Osteocyte (in vitro differentiated cells): Measurements from ENCODE around the gene BCAM. TPM values are rescaled to one million over a fixed set of nuclear protein-coding genes. Genes with fewer than 3 reads are reported as not detected.
A peak's percentile ranks its signal among the peaks of the same experiment; 100 is the strongest.

ENCODE experiments used
- DNase-seq: peaks from one replicate; pipeline ENCODE4 v3.0.0; 2021; ENCODE audit warnings: mixed read lengths; ENCODE audit not compliant: unreplicated experiment; ENCODE audit errors: extremely low spot score
- H3K27ac Mint-ChIP-seq: one replicate; pipeline ENCODE4 v1.8.0; 2021; ENCODE audit warnings: mild to moderate bottlenecking, mixed read lengths; ENCODE audit not compliant: unreplicated experiment
- H3K27me3 Mint-ChIP-seq: one replicate; pipeline ENCODE4 v1.8.0; 2021; ENCODE audit warnings: mixed read lengths; ENCODE audit not compliant: unreplicated experiment
- H3K36me3 Mint-ChIP-seq: one replicate; pipeline ENCODE4 v1.8.0; 2021; ENCODE audit warnings: mixed read lengths; ENCODE audit not compliant: unreplicated experiment
- H3K4me1 Mint-ChIP-seq: one replicate; pipeline ENCODE4 v1.8.0; 2021; ENCODE audit warnings: mixed read lengths; ENCODE audit not compliant: unreplicated experiment
- H3K4me3 Mint-ChIP-seq: one replicate; pipeline ENCODE4 v1.8.0; 2021; ENCODE audit warnings: mild to moderate bottlenecking, moderate library complexity, mixed read lengths; ENCODE audit not compliant: unreplicated experiment
- H3K9me3 Mint-ChIP-seq: one replicate; pipeline ENCODE4 v1.8.0; 2021; ENCODE audit warnings: mixed read lengths; ENCODE audit not compliant: unreplicated experiment
- total RNA-seq: library from RNA; stranded (reverse); gene quantifications from 2 replicates; pipeline ENCODE4 v1.2.1, GENCODE V29; 2021
- TF ChIP-seq, protein P1 (sequence below): fragments of 200-600 bp; sonication (generic); IDR thresholded peaks from 2 replicates; pipeline ENCODE4 v1.5.0; 2021; ENCODE audit warnings: antibody characterized with exemption, mild to moderate bottlenecking, moderate library complexity

BCAM gene
- total RNA-seq, 1 donor from 2014 or later, result 8.8 TPM

GRCh38 chr19:44792281-44792680 lies 16.6 kb upstream of the BCAM start:
- H3K9me3 Mint-ChIP-seq, result no peaks in the 10 kb centered on the region

GRCh38 chr19:44794610-44795009 lies 14.3 kb upstream of the BCAM start:
- Mint-ChIP-seq H3K27ac (no peak overlapping the region), H3K4me3 (no peak overlapping the region), H3K4me1 (peaks cover 6% of the 10 kb centered on the region), H3K36me3 (no peaks in the 10 kb centered on the region), H3K27me3 (no peaks in the 10 kb centered on the region), H3K9me3 (no peaks in the 10 kb centered on the region)
- TF ChIP-seq, protein P1, sequence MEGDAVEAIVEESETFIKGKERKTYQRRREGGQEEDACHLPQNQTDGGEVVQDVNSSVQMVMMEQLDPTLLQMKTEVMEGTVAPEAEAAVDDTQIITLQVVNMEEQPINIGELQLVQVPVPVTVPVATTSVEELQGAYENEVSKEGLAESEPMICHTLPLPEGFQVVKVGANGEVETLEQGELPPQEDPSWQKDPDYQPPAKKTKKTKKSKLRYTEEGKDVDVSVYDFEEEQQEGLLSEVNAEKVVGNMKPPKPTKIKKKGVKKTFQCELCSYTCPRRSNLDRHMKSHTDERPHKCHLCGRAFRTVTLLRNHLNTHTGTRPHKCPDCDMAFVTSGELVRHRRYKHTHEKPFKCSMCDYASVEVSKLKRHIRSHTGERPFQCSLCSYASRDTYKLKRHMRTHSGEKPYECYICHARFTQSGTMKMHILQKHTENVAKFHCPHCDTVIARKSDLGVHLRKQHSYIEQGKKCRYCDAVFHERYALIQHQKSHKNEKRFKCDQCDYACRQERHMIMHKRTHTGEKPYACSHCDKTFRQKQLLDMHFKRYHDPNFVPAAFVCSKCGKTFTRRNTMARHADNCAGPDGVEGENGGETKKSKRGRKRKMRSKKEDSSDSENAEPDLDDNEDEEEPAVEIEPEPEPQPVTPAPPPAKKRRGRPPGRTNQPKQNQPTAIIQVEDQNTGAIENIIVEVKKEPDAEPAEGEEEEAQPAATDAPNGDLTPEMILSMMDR, result no peak
- DNase-seq, result no peak

More at GRCh38 chr19:44792281-44792680, 16.6 kb upstream of the BCAM start:
- no peak overlapping the region for H3K27ac Mint-ChIP-seq
- TF ChIP-seq, protein P1, result no peak
- no peak for DNase-seq
- no peaks in the 10 kb centered on the region for H3K27me3 Mint-ChIP-seq
- H3K4me1 Mint-ChIP-seq, result peaks cover 6% of the 10 kb centered on the region
- no peak overlapping the region for H3K4me3 Mint-ChIP-seq
- no peaks in the 10 kb centered on the region for H3K36me3 Mint-ChIP-seq

DNA sequence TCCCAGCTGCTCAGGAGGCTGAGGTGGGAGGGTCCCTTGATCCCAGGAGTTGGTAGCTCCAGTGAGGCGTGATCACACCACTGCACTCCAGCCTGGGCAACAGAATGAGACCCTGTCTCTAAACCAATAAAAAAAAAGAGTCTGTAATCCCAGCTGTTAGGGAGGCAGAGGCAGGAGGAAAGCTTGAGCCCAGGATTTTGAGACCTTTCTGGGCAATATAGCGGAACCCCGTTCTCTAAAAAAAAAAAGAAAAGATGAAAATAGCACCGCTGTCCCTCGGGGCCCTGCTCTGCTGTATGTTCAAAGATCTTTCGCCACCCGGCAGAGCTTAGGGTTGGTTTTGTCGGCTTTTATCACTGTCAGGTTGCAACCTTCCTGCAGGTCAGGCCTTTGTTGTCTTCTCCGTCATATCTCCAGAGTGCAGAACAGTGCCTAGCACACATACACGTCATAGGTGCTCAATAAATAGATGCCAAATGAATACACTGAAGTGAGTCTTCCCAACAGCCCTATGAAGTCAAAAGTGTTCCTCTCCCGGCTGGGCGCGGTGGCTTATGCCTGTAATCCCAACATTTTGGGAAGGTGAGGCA lies 13.4 kb upstream of the BCAM start:
- H3K4me1 Mint-ChIP-seq, result peaks cover 6% of the 10 kb centered on the region
- DNase-seq, result no peak
- TF ChIP-seq, protein P1, result no peak
- no peaks in the 10 kb centered on the region for H3K27me3 Mint-ChIP-seq
- H3K9me3 Mint-ChIP-seq, result no peaks in the 10 kb centered on the region
- no peaks in the 10 kb centered on the region for H3K36me3 Mint-ChIP-seq
- no peak overlapping the region for H3K27ac Mint-ChIP-seq
- no peak overlapping the region for H3K4me3 Mint-ChIP-seq

DNA sequence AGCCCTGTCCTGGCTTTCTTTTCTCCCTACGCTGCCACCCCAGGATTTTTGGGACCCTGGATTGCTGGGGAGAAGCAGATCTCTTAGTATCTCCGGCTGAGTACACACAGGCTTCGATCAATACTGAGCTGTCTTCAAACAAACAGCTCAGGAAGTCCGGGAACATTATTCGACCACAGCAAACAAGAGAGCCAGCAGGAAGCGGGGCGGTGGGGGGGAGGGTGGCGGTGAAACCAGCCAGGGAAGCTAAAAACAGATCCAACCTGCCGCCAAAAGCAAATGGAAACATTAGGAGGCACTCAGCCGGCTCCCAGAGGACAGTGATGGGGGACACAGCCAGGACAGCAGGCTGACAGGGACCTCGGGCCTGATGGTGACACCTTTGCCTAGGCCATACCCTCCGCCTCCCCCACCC lies 12.2 kb upstream of the BCAM start:
- Mint-ChIP-seq H3K27ac (peak overlapping the region; percentile 27), H3K4me3 (no peak overlapping the region), H3K36me3 (no peaks in the 10 kb centered on the region), H3K27me3 (no peaks in the 10 kb centered on the region), H3K9me3 (no peaks in the 10 kb centered on the region), H3K4me1 (peaks cover 6% of the 10 kb centered on the region)
- TF ChIP-seq, protein P1, result no peak
- DNase-seq, result no peak

DNA sequence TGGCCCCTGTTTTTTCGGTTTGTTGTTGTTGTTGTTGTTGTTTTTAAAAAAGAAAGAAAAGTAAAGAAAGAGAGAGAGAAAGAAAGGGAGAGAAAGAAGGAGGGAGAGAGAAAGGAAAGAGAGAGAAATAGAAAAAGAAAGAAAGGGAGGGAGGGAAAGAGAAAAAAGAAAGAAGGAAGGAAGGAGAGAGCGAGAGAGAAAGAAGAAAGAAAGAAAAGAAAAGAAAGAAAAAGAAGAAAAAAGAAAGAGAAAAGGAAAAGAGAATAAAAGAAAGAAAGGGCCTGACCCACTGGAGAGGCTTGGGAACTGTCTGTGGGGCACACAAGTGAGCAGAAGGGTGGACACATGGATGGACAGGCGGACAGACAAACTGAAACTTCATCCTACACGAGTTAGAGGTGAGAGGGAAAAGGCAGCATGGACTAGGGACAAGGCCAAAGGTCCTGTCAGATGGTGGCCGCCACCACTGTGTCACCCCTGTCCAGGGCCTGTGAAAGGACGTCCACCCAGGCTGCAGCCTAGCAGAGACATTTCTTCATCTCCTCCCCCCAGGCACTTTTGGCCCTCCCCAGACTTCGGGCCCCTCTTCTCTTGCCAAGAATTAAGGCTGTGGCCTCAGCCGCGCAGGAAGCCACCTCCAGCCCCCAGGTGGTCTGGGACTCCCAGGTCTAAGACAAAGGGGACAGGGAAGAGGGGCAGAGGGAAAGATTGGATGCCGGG lies 9.1 kb upstream of the BCAM start:
- no peaks in the 10 kb centered on the region for H3K36me3 Mint-ChIP-seq
- peaks cover 9% of the 10 kb centered on the region for H3K27me3 Mint-ChIP-seq
- DNase-seq, result no peak
- no peak overlapping the region for H3K27ac Mint-ChIP-seq
- H3K4me1 Mint-ChIP-seq, result peaks cover 6% of the 10 kb centered on the region
- TF ChIP-seq, protein P1, result no peak
- no peak overlapping the region for H3K4me3 Mint-ChIP-seq
- no peaks in the 10 kb centered on the region for H3K9me3 Mint-ChIP-seq
